GM19193 (cell line): ENCODE data around the gene NFIC.

Experiments
- POLR2A ChIP-seq: IDR thresholded peaks from 4 replicates; pipeline ENCODE4 v1.6.1; 2011; ENCODE audit not compliant: insufficient read depth, insufficient read length; ENCODE audit errors: extremely low read depth

The NFIC gene

GRCh38 chr19:3365836-3366752 is at the start of gene NFIC:
TSS of gene NFIC (plus strand) at chr19:3366583. CDS start at chr19:3366637, 54 bp downstream.
- TF ChIP-seq POLR2A, result peak; percentile 26

GRCh38 chr19:3316659-3317207 is 49.6 kb upstream of the NFIC start:
- TF ChIP-seq POLR2A, result no peak

- TF ChIP-seq POLR2A, result no peak
These were observed 46.6 kb upstream of the NFIC start for GRCh38 chr19:3319643-3320353.

GRCh38 chr19:3320354-3320670 is 46.1 kb upstream of the NFIC start:
- no peak for TF ChIP-seq POLR2A

- no peak for TF ChIP-seq POLR2A
These were observed 45.5 kb upstream of the NFIC start for GRCh38 chr19:3320853-3321252.

GRCh38 chr19:3321696-3322095 is 44.7 kb upstream of the NFIC start:
- TF ChIP-seq POLR2A, result no peak

GRCh38 chr19:3322199-3322978 is 44.0 kb upstream of the NFIC start:
- TF ChIP-seq POLR2A, result no peak

- TF ChIP-seq POLR2A, result no peak
These were observed 43.4 kb upstream of the NFIC start for GRCh38 chr19:3323026-3323425.

- no peak for TF ChIP-seq POLR2A
These were observed 42.7 kb upstream of the NFIC start for GRCh38 chr19:3323658-3324057.

- no peak for TF ChIP-seq POLR2A
These were observed 42.0 kb upstream of the NFIC start for GRCh38 chr19:3324405-3324856.

- TF ChIP-seq POLR2A, result no peak
These were observed 40.9 kb upstream of the NFIC start for GRCh38 chr19:3325451-3325850.

GRCh38 chr19:3328743-3329142 is 37.6 kb upstream of the NFIC start:
- TF ChIP-seq POLR2A, result no peak

- no peak for TF ChIP-seq POLR2A
These were observed 36.3 kb upstream of the NFIC start for GRCh38 chr19:3330047-3330446.

- no peak for TF ChIP-seq POLR2A
These were observed 33.3 kb upstream of the NFIC start for GRCh38 chr19:3333020-3333583.
